CD4-positive, alpha-beta T cell treated with Interleukin-15 for 4 hours (primary cell): ENCODE results near the gene SEC14L3.

Experiments
- DNase-seq: peaks from one replicate; pipeline ENCODE4 v3.0.0-alpha.2; 2020; ENCODE audit warnings: low spot score

Gene SEC14L3

GRCh38 chr22:30471616-30472318, at the start of gene SEC14L3:
Gene SEC14L3, minus strand, starts transcription at chr22:30472017. Its CDS starts 59 bp downstream, at chr22:30471958.
- DNase-seq = no peak

GRCh38 chr22:30519842-30520425, 48.1 kb upstream of the SEC14L3 start:
- no peak for DNase-seq

- no peak for DNase-seq
These were observed 44.9 kb upstream of the SEC14L3 start for GRCh38 chr22:30516731-30517130.

GRCh38 chr22:30516273-30516672, 44.5 kb upstream of the SEC14L3 start:
- no peak for DNase-seq

- DNase-seq = no peak
These were observed 42.4 kb upstream of the SEC14L3 start for GRCh38 chr22:30514252-30514651.

GRCh38 chr22:30513462-30513861, 41.6 kb upstream of the SEC14L3 start:
- DNase-seq = no peak

- no peak for DNase-seq
These were observed 40.1 kb upstream of the SEC14L3 start for GRCh38 chr22:30511911-30512310.

- DNase-seq = no peak
These were observed 39.3 kb upstream of the SEC14L3 start for GRCh38 chr22:30511109-30511508.

GRCh38 chr22:30508216-30508615, 36.4 kb upstream of the SEC14L3 start:
- no peak for DNase-seq

- no peak for DNase-seq
These were observed 35.9 kb upstream of the SEC14L3 start for GRCh38 chr22:30507670-30508069.

GRCh38 chr22:30506507-30506968, 34.7 kb upstream of the SEC14L3 start:
- no peak for DNase-seq

- DNase-seq = no peak
These were observed 31.7 kb upstream of the SEC14L3 start for GRCh38 chr22:30503551-30503950.

- DNase-seq = no peak
These were observed 31.1 kb upstream of the SEC14L3 start for GRCh38 chr22:30502911-30503310.

GRCh38 chr22:30502153-30502552, 30.3 kb upstream of the SEC14L3 start:
- DNase-seq = no peak

GRCh38 chr22:30500628-30501027, 28.8 kb upstream of the SEC14L3 start:
- DNase-seq = no peak

GRCh38 chr22:30497466-30498150, 25.8 kb upstream of the SEC14L3 start:
- DNase-seq = no peak

- no peak for DNase-seq
These were observed 23.4 kb upstream of the SEC14L3 start for GRCh38 chr22:30495041-30495784.

GRCh38 chr22:30492144-30492543, 20.3 kb upstream of the SEC14L3 start:
- DNase-seq = no peak

GRCh38 chr22:30491381-30491780, 19.6 kb upstream of the SEC14L3 start:
- no peak for DNase-seq

GRCh38 chr22:30490399-30490798, 18.6 kb upstream of the SEC14L3 start:
- no peak for DNase-seq

- DNase-seq = no peak
These were observed 16.3 kb upstream of the SEC14L3 start for GRCh38 chr22:30488121-30488520.

- DNase-seq = no peak
These were observed 14.9 kb upstream of the SEC14L3 start for GRCh38 chr22:30486661-30487115.
